Measurements from ENCODE around the gene LHFPL3. TPM values are rescaled to one million over a fixed set of nuclear protein-coding genes. Genes with fewer than 3 reads are reported as not detected.

The LHFPL3 gene
- polyA plus RNA-seq, 1 of the 3 experiments (the other 2 are of a cell fraction): not detected

DNA sequence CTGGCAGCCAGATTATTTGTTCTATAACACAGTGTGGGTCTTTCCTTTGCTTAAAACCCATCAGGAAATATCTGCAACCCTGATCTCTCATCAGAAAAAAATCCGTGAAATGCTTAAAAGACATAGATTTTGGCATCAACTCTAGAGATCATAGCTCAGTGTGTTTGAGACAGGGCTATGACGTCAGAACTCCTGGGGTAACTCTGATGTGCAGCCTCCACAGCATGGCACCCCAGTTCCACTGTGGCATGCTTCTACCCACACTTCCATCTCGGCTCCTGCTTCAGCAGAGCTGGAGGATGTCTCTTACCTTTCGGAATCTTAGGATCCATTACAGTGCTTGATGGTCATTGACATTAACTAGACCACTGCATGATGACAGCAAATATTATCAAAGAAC is 205.7 kb downstream of the LHFPL3 start (continued):
- TF ChIP-seq FOSL2 (IDR thresholded peaks at IDR 0.05; ENCODE audit: borderline replicate concordance, low read depth) (no peak), TCF12 (IDR thresholded peaks at IDR 0.05) (no peak), SIN3A (IDR thresholded peaks at IDR 0.05; ENCODE audit: borderline replicate concordance, low read depth, low read length) (no peak), MEF2A (IDR thresholded peaks at IDR 0.05; ENCODE audit: borderline replicate concordance, low read depth) (no peak), EP300 (IDR thresholded peaks at IDR 0.05; ENCODE audit: borderline replicate concordance in 1 of 2, low read depth in 1 of 2, low read length in 1 of 2) (no peak), ZBTB33 (IDR thresholded peaks at IDR 0.05; ENCODE audit: borderline replicate concordance, low read depth) (no peak), POLR2AphosphoS5 (IDR thresholded peaks at IDR 0.05; ENCODE audit: low read depth, low read length) (no peak), NFIC (IDR thresholded peaks at IDR 0.05; ENCODE audit: borderline replicate concordance) (no peak)
- TF ChIP-seq, protein P1, sequence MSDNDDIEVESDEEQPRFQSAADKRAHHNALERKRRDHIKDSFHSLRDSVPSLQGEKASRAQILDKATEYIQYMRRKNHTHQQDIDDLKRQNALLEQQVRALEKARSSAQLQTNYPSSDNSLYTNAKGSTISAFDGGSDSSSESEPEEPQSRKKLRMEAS (IDR thresholded peaks at IDR 0.05; ENCODE audit: low read depth): no peak

DNA sequence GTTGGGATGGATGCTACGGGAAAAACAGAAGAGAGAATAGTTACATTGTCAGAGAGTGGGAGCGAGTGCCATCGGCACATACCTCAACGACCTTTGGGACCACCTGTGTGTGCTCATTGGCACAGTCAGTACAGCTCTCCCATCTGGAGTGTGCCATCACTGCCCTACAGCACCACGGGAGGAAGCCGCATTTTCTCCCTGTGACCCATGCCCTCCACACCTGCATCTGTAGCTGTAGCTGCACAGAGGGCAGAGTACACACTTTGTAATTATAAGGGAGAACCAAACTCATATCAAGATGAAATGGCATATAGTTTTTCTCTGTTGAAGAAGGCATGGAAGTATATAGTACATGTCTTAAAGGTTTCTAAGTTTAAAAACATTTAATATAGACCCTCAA is 207.4 kb downstream of the LHFPL3 start:
- Histone ChIP-seq H3K9ac (no peak overlapping the region), H3F3A (replicated peaks; ENCODE audit: insufficient read depth) (no peaks in the 10 kb centered on the region), H3K27ac (ENCODE audit: low read depth in 2 of 2, low read length in 1 of 2) (no peak overlapping the region), H3K4me2 (no peak overlapping the region), H3K4me3 (ENCODE audit: low read depth in 2 of 2, low read length in 1 of 2) (no peak overlapping the region), H3K4me1 (ENCODE audit: control insufficient read depth in 1 of 2, insufficient read depth in 2 of 2, low read depth in 1 of 2, low read length in 1 of 2) (no peaks in the 10 kb centered on the region; a peak in 1 of 4 replicates), H3K27me3 (ENCODE audit: insufficient read depth) (no peaks in the 10 kb centered on the region), H3K36me3 (replicated peaks in 1 of 2; ENCODE audit: control insufficient read depth in 1 of 2, insufficient read depth in 2 of 2, low read length in 1 of 2) (no peaks in the 10 kb centered on the region), H3K9me3 (no peaks in the 10 kb centered on the region), H4K20me1 (ENCODE audit: insufficient read depth) (no peaks in the 10 kb centered on the region), H3K79me2 (ENCODE audit: insufficient read depth) (no peaks in the 10 kb centered on the region), H2AFZ (ENCODE audit: low read depth) (no peak overlapping the region), H3K9me2 (no peaks in the 10 kb centered on the region)
- WGBS (ENCODE audit: low lambda C conversion rate): 31% methylated on average over 6 of the region's 6 CpGs
- CTCF ChIA-PET: interaction anchor here (0.8 kb wide), 1 partner anchor 9 kb away, joined by 3 read pairs; no protein-coding TSS in a partner anchor
- TF ChIP-seq RXRA (IDR thresholded peaks at IDR 0.05; ENCODE audit: borderline replicate concordance, low read depth) (no peak), MEF2A (IDR thresholded peaks at IDR 0.05; ENCODE audit: borderline replicate concordance, low read depth) (no peak), JUND (IDR thresholded peaks at IDR 0.05) (no peak), MXI1 (IDR thresholded peaks at IDR 0.05; ENCODE audit: low read depth, low read length) (no peak), FOXJ3 (CRISPR knock-in tag; IDR thresholded peaks at IDR 0.05) (no peak), RFX5 (IDR thresholded peaks at IDR 0.05; ENCODE audit: low read length) (no peak)
- TF ChIP-seq, protein P1 (IDR thresholded peaks at IDR 0.05; ENCODE audit: low read depth): no peak
- POLR2A ChIA-PET: no interaction called here
- DNase-seq: no peak

DNA sequence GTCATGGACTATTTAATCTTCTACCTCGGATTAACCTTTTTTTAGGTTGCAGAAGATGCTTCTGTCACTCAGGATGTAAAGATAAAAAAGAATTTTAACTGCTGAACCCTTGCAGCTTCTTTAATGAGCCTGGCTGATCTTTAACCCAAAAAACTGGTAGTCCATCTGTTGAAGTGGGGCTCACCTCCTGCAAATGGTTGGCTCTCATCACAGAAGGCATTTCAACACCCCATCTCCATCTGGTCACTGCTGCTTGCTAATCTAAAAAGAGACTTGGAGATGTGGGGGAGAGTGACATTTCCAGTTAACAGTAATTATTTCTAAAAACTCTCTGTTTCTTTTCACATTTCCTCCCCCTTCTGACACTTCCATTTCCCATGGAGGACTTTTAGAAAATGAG is 208.6 kb downstream of the LHFPL3 start:
- Histone ChIP-seq H3K9ac (no peak overlapping the region), H4K20me1 (ENCODE audit: insufficient read depth) (no peaks in the 10 kb centered on the region), H3K4me3 (ENCODE audit: low read depth in 2 of 2, low read length in 1 of 2) (no peak overlapping the region), H3K4me2 (no peak overlapping the region), H3K9me2 (no peaks in the 10 kb centered on the region), H3F3A (replicated peaks; ENCODE audit: insufficient read depth) (no peaks in the 10 kb centered on the region), H3K79me2 (ENCODE audit: insufficient read depth) (no peaks in the 10 kb centered on the region), H3K4me1 (ENCODE audit: control insufficient read depth in 1 of 2, insufficient read depth in 2 of 2, low read depth in 1 of 2, low read length in 1 of 2) (no peaks in the 10 kb centered on the region; a peak in 1 of 4 replicates), H2AFZ (ENCODE audit: low read depth) (no peak overlapping the region), H3K27me3 (ENCODE audit: insufficient read depth) (no peaks in the 10 kb centered on the region), H3K36me3 (replicated peaks in 1 of 2; ENCODE audit: control insufficient read depth in 1 of 2, insufficient read depth in 2 of 2, low read length in 1 of 2) (no peaks in the 10 kb centered on the region), H3K9me3 (no peaks in the 10 kb centered on the region), H3K27ac (ENCODE audit: low read depth in 2 of 2, low read length in 1 of 2) (no peak overlapping the region)
- 2% methylated on average over 1 of the region's 1 CpG for WGBS (ENCODE audit: low lambda C conversion rate)
- no peak for DNase-seq
- POLR2A ChIA-PET: no interaction called here
- TF ChIP-seq FOXM1 (IDR thresholded peaks at IDR 0.05; ENCODE audit: low read depth): no peak
- TF ChIP-seq SMC3 (IDR thresholded peaks at IDR 0.05; ENCODE audit: low read depth, low read length): no peak
- no peak for TF ChIP-seq TAF1 (IDR thresholded peaks at IDR 0.05; ENCODE audit: borderline replicate concordance, low read depth, low read length)
- TF ChIP-seq MXI1 (IDR thresholded peaks at IDR 0.05; ENCODE audit: low read depth, low read length): no peak
- TF ChIP-seq, protein P2, sequence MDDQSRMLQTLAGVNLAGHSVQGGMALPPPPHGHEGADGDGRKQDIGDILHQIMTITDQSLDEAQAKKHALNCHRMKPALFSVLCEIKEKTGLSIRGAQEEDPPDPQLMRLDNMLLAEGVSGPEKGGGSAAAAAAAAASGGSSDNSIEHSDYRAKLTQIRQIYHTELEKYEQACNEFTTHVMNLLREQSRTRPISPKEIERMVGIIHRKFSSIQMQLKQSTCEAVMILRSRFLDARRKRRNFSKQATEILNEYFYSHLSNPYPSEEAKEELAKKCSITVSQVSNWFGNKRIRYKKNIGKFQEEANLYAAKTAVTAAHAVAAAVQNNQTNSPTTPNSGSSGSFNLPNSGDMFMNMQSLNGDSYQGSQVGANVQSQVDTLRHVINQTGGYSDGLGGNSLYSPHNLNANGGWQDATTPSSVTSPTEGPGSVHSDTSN (IDR thresholded peaks at IDR 0.05): no peak
- no peak for TF ChIP-seq ELF1 (IDR thresholded peaks at IDR 0.05)
- TF ChIP-seq FOSL2 (IDR thresholded peaks at IDR 0.05; ENCODE audit: borderline replicate concordance, low read depth): no peak
- TF ChIP-seq EP300 (IDR thresholded peaks at IDR 0.05; ENCODE audit: borderline replicate concordance in 1 of 2, low read depth in 1 of 2, low read length in 1 of 2): no peak
- TF ChIP-seq JUND (IDR thresholded peaks at IDR 0.05): no peak
- TF ChIP-seq CHD2 (IDR thresholded peaks at IDR 0.05; ENCODE audit: low read length, partially characterized antibody): no peak
- TF ChIP-seq RAD21 (IDR thresholded peaks at IDR 0.05; ENCODE audit: low read length): no peak
- no peak for TF ChIP-seq POLR2AphosphoS5 (IDR thresholded peaks at IDR 0.05; ENCODE audit: low read depth, low read length)
- CTCF ChIA-PET: interaction anchor here (1.2 kb wide), 1 partner anchor 10 kb away, joined by 3 read pairs; no protein-coding TSS in a partner anchor

All from SK-N-SH (cell line).